ENCODE results near the gene DRC1.

The DRC1 gene

GRCh38 chr2:26479131-26479788 lies 77.5 kb downstream of the DRC1 start:
- DNase-seq = no peak

GRCh38 chr2:26479789-26480565 lies 78.3 kb downstream of the DRC1 start:
- no peak for DNase-seq

GRCh38 chr2:26480566-26481423 lies 79.1 kb downstream of the DRC1 start:
- DNase-seq = no peak

GRCh38 chr2:26481706-26482105 lies 80.0 kb downstream of the DRC1 start:
- DNase-seq = no peak

- no peak for DNase-seq
Observed at GRCh38 chr2:26482211-26483026, 80.7 kb downstream of the DRC1 start.

GRCh38 chr2:26483027-26483326 lies 81.3 kb downstream of the DRC1 start:
- DNase-seq = no peak

- no peak for DNase-seq
Observed at GRCh38 chr2:26483516-26483915, 81.8 kb downstream of the DRC1 start.

- DNase-seq = no peak
Observed at GRCh38 chr2:26483957-26484565, 82.3 kb downstream of the DRC1 start.

- DNase-seq = no peak
Observed at GRCh38 chr2:26484579-26484978, 82.9 kb downstream of the DRC1 start.

GRCh38 chr2:26485099-26485498 lies 83.4 kb downstream of the DRC1 start:
- DNase-seq = no peak

- DNase-seq = no peak
Observed at GRCh38 chr2:26485725-26486418, 84.2 kb downstream of the DRC1 start.

GRCh38 chr2:26486789-26487188 lies 85.1 kb downstream of the DRC1 start:
- no peak for DNase-seq

- no peak for DNase-seq
Observed at GRCh38 chr2:26487192-26487591, 85.5 kb downstream of the DRC1 start.

GRCh38 chr2:26488463-26489212 lies 86.9 kb downstream of the DRC1 start:
- no peak for DNase-seq

- no peak for DNase-seq
Observed at GRCh38 chr2:26489213-26489850, 87.6 kb downstream of the DRC1 start.

- no peak for DNase-seq
Observed at GRCh38 chr2:26491563-26492167, 89.9 kb downstream of the DRC1 start.

- no peak for DNase-seq
Observed at GRCh38 chr2:26492749-26493515, 91.2 kb downstream of the DRC1 start.

- no peak for DNase-seq
Observed at GRCh38 chr2:26493566-26493965, 91.8 kb downstream of the DRC1 start.

GRCh38 chr2:26494199-26494598 lies 92.5 kb downstream of the DRC1 start:
- DNase-seq = no peak

Measured in hematopoietic multipotent progenitor cell treated with erythropoietin and hydrocortisone succinate and interleukin-3 and kit ligand, for 8 days (in vitro differentiated cells).